SK-N-SH treated with all-trans-retinoic acid at 6 μM for 48 hours (cell line): ENCODE data around the gene OBSCN.

ENCODE experiments used
- ATAC-seq: fragments of 200-7000 bp; cut with Tn5 transposase; 3 replicates; pipeline ENCODE4 v1.9.1; 2020; ENCODE audit warnings: mild to moderate bottlenecking, moderate library complexity
- ARNTL ChIP-seq: fragments of 450-650 bp; formaldehyde crosslinking; IDR thresholded peaks from 2 replicates; pipeline ENCODE4 v1.5.0; 2020; ENCODE audit warnings: low read depth, mild to moderate bottlenecking, moderate library complexity, borderline replicate concordance
- BACH2 ChIP-seq: fragments of 250-450 bp; sonication (Bioruptor Pico); IDR thresholded peaks from 2 replicates; pipeline ENCODE4 v1.9.0; 2021; ENCODE audit warnings: mild to moderate bottlenecking, borderline replicate concordance
- ESRRG ChIP-seq: fragments of 250-450 bp; sonication (Bioruptor Pico); IDR thresholded peaks from 2 replicates; pipeline ENCODE4 v1.6.1; 2021; ENCODE audit warnings: mild to moderate bottlenecking
- GLIS3 ChIP-seq: fragments of 250-450 bp; sonication (Bioruptor Pico); IDR thresholded peaks from 2 replicates; pipeline ENCODE4 v1.5.0; 2020; ENCODE audit warnings: mild to moderate bottlenecking, moderate library complexity
- ISL1 ChIP-seq: fragments of 250-450 bp; sonication (Bioruptor Pico); IDR thresholded peaks from 2 replicates; pipeline ENCODE4 v2.1.2; 2022; ENCODE audit warnings: mild to moderate bottlenecking, moderate library complexity
- OSR1 ChIP-seq: fragments of 250-450 bp; sonication (Bioruptor Pico); IDR thresholded peaks from 2 replicates; pipeline ENCODE4 v1.8.0; 2022; ENCODE audit warnings: moderate library complexity, mild to moderate bottlenecking, inconsistent platforms
- PPARA ChIP-seq: fragments of 250-450 bp; sonication (Bioruptor Pico); IDR thresholded peaks from 2 replicates; pipeline ENCODE4 v1.5.0; 2020; ENCODE audit warnings: mild to moderate bottlenecking, borderline replicate concordance
- RARB ChIP-seq: fragments of 250-450 bp; sonication (Bioruptor Pico); IDR thresholded peaks from 2 replicates; pipeline ENCODE4 v1.8.0; 2021; ENCODE audit warnings: mild to moderate bottlenecking, moderate library complexity
- SNAI2 ChIP-seq: fragments of 250-450 bp; sonication (Bioruptor Pico); IDR thresholded peaks from 2 replicates; pipeline ENCODE4 v1.5.0; 2020; ENCODE audit warnings: mild to moderate bottlenecking, moderate library complexity
- TCF4 ChIP-seq: fragments of 250-450 bp; sonication (Bioruptor Pico); IDR thresholded peaks from 2 replicates; pipeline ENCODE4 v1.8.0; 2021; ENCODE audit warnings: mild to moderate bottlenecking, moderate library complexity, borderline replicate concordance
- TOX ChIP-seq: fragments of 250-450 bp; sonication (Bioruptor Pico); IDR thresholded peaks from 2 replicates; pipeline ENCODE4 v1.8.0; 2021; ENCODE audit warnings: mild to moderate bottlenecking, moderate library complexity, borderline replicate concordance
- ZC3H10 ChIP-seq: fragments of 250-450 bp; sonication (Bioruptor Pico); IDR thresholded peaks from 2 replicates; pipeline ENCODE4 v1.5.1; 2021; ENCODE audit warnings: mild to moderate bottlenecking, moderate library complexity
- ZFP3 ChIP-seq: fragments of 250-450 bp; sonication (Bioruptor Pico); IDR thresholded peaks from 2 replicates; pipeline ENCODE4 v1.5.0; 2020; ENCODE audit warnings: mild to moderate bottlenecking, moderate library complexity
- ZNF565 ChIP-seq: fragments of 450-650 bp; formaldehyde crosslinking; conservative IDR thresholded peaks from 2 replicates; pipeline ENCODE4 v1.5.0; 2020; ENCODE audit warnings: low read depth, mild to moderate bottlenecking, moderate library complexity
- ZNF70 ChIP-seq: fragments of 450-650 bp; formaldehyde crosslinking; IDR thresholded peaks from 2 replicates; pipeline ENCODE4 v1.5.0; 2020; ENCODE audit warnings: mild to moderate bottlenecking, moderate library complexity
- ZNF8 ChIP-seq: fragments of 450-650 bp; formaldehyde crosslinking; IDR thresholded peaks from 2 replicates; pipeline ENCODE4 v1.5.0; 2020; ENCODE audit warnings: mild to moderate bottlenecking, moderate library complexity
- TF ChIP-seq, protein P1 (sequence below): fragments of 250-450 bp; sonication (Bioruptor Pico); IDR thresholded peaks from 2 replicates; pipeline ENCODE4 v1.8.0; 2021; ENCODE audit warnings: low read depth, mild to moderate bottlenecking, moderate library complexity, borderline replicate concordance
- TF ChIP-seq, protein P2 (sequence below): fragments of 250-450 bp; sonication (Bioruptor Pico); IDR thresholded peaks from 2 replicates; pipeline ENCODE4 v1.5.1; 2020; ENCODE audit warnings: low read depth, mild to moderate bottlenecking, moderate library complexity
- TF ChIP-seq, protein P3 (sequence below): fragments of 250-450 bp; sonication (Bioruptor Pico); IDR thresholded peaks from 2 replicates; pipeline ENCODE4 v1.5.0; 2020; ENCODE audit warnings: mild to moderate bottlenecking, moderate library complexity
- TF ChIP-seq, protein P4 (sequence below): fragments of 250-450 bp; sonication (Bioruptor Pico); IDR thresholded peaks from 2 replicates; pipeline ENCODE4 v1.5.1; 2021; ENCODE audit warnings: mild to moderate bottlenecking, moderate library complexity
- TF ChIP-seq, protein P5 (sequence below): fragments of 250-450 bp; sonication (Bioruptor Pico); IDR thresholded peaks from 2 replicates; pipeline ENCODE4 v1.8.0; 2020; ENCODE audit warnings: mild to moderate bottlenecking, moderate library complexity, borderline replicate concordance

Gene OBSCN

DNA sequence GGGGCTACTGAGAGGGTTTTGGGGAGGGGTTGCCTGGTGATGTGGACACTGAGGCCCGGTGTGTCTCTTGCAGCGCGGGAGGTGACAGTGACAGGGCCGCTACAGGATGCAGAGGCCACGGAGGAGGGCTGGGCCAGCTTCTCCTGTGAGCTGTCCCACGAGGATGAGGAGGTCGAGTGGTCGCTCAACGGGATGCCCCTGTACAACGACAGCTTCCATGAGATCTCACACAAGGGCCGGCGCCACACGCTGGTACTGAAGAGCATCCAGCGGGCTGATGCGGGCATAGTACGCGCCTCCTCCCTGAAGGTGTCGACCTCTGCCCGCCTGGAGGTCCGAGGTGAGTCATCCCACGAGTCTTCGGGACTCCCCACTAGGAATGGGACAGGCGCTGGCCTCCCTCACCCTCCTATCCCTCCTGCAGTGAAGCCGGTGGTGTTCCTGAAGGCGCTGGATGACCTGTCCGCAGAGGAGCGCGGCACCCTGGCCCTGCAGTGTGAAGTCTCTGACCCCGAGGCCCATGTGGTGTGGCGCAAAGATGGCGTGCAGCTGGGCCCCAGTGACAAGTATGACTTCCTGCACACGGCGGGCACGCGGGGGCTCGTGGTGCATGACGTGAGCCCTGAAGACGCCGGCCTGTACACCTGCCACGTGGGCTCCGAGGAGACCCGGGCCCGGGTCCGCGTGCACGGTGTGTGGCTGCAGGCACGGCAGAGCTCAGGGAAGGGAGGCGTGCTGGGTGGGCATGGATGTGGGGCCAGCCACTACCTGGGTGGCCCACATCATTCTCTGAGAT lies 72.5 kb downstream of the OBSCN start:
- ATAC-seq: no peak
- TF ChIP-seq PPARA: no peak
- TF ChIP-seq ZNF70 (CRISPR knock-in tag): no peak
- no peak for TF ChIP-seq TCF4 (CRISPR knock-in tag)
- TF ChIP-seq ZFP3: no peak
- TF ChIP-seq RARB (CRISPR knock-in tag): no peak
- no peak for TF ChIP-seq OSR1 (CRISPR knock-in tag)
- TF ChIP-seq ARNTL: no peak
- TF ChIP-seq ZNF565 (CRISPR knock-in tag): no peak
- TF ChIP-seq, protein P1, sequence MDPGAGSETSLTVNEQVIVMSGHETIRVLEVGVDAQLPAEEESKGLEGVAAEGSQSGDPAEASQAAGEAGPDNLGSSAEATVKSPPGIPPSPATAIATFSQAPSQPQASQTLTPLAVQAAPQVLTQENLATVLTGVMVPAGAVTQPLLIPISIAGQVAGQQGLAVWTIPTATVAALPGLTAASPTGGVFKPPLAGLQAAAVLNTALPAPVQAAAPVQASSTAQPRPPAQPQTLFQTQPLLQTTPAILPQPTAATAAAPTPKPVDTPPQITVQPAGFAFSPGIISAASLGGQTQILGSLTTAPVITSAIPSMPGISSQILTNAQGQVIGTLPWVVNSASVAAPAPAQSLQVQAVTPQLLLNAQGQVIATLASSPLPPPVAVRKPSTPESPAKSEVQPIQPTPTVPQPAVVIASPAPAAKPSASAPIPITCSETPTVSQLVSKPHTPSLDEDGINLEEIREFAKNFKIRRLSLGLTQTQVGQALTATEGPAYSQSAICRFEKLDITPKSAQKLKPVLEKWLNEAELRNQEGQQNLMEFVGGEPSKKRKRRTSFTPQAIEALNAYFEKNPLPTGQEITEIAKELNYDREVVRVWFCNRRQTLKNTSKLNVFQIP (CRISPR knock-in tag): no peak
- TF ChIP-seq, protein P2, sequence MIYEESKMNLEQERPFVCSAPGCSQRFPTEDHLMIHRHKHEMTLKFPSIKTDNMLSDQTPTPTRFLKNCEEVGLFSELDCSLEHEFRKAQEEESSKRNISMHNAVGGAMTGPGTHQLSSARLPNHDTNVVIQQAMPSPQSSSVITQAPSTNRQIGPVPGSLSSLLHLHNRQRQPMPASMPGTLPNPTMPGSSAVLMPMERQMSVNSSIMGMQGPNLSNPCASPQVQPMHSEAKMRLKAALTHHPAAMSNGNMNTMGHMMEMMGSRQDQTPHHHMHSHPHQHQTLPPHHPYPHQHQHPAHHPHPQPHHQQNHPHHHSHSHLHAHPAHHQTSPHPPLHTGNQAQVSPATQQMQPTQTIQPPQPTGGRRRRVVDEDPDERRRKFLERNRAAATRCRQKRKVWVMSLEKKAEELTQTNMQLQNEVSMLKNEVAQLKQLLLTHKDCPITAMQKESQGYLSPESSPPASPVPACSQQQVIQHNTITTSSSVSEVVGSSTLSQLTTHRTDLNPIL (CRISPR knock-in tag): no peak
- TF ChIP-seq, protein P3, sequence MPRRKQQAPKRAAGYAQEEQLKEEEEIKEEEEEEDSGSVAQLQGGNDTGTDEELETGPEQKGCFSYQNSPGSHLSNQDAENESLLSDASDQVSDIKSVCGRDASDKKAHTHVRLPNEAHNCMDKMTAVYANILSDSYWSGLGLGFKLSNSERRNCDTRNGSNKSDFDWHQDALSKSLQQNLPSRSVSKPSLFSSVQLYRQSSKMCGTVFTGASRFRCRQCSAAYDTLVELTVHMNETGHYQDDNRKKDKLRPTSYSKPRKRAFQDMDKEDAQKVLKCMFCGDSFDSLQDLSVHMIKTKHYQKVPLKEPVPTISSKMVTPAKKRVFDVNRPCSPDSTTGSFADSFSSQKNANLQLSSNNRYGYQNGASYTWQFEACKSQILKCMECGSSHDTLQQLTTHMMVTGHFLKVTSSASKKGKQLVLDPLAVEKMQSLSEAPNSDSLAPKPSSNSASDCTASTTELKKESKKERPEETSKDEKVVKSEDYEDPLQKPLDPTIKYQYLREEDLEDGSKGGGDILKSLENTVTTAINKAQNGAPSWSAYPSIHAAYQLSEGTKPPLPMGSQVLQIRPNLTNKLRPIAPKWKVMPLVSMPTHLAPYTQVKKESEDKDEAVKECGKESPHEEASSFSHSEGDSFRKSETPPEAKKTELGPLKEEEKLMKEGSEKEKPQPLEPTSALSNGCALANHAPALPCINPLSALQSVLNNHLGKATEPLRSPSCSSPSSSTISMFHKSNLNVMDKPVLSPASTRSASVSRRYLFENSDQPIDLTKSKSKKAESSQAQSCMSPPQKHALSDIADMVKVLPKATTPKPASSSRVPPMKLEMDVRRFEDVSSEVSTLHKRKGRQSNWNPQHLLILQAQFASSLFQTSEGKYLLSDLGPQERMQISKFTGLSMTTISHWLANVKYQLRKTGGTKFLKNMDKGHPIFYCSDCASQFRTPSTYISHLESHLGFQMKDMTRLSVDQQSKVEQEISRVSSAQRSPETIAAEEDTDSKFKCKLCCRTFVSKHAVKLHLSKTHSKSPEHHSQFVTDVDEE (CRISPR knock-in tag): no peak
- no peak for TF ChIP-seq ZC3H10
- TF ChIP-seq SNAI2 (CRISPR knock-in tag): no peak
- TF ChIP-seq, protein P4, sequence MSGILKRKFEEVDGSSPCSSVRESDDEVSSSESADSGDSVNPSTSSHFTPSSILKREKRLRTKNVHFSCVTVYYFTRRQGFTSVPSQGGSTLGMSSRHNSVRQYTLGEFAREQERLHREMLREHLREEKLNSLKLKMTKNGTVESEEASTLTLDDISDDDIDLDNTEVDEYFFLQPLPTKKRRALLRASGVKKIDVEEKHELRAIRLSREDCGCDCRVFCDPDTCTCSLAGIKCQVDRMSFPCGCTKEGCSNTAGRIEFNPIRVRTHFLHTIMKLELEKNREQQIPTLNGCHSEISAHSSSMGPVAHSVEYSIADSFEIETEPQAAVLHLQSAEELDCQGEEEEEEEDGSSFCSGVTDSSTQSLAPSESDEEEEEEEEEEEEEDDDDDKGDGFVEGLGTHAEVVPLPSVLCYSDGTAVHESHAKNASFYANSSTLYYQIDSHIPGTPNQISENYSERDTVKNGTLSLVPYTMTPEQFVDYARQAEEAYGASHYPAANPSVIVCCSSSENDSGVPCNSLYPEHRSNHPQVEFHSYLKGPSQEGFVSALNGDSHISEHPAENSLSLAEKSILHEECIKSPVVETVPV (CRISPR knock-in tag): no peak
- TF ChIP-seq, protein P5, sequence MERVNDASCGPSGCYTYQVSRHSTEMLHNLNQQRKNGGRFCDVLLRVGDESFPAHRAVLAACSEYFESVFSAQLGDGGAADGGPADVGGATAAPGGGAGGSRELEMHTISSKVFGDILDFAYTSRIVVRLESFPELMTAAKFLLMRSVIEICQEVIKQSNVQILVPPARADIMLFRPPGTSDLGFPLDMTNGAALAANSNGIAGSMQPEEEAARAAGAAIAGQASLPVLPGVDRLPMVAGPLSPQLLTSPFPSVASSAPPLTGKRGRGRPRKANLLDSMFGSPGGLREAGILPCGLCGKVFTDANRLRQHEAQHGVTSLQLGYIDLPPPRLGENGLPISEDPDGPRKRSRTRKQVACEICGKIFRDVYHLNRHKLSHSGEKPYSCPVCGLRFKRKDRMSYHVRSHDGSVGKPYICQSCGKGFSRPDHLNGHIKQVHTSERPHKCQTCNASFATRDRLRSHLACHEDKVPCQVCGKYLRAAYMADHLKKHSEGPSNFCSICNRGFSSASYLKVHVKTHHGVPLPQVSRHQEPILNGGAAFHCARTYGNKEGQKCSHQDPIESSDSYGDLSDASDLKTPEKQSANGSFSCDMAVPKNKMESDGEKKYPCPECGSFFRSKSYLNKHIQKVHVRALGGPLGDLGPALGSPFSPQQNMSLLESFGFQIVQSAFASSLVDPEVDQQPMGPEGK (CRISPR knock-in tag): no peak
- no peak for TF ChIP-seq GLIS3 (CRISPR knock-in tag)
- no peak for TF ChIP-seq ZNF8 (CRISPR knock-in tag)
- TF ChIP-seq BACH2 (CRISPR knock-in tag): no peak

DNA sequence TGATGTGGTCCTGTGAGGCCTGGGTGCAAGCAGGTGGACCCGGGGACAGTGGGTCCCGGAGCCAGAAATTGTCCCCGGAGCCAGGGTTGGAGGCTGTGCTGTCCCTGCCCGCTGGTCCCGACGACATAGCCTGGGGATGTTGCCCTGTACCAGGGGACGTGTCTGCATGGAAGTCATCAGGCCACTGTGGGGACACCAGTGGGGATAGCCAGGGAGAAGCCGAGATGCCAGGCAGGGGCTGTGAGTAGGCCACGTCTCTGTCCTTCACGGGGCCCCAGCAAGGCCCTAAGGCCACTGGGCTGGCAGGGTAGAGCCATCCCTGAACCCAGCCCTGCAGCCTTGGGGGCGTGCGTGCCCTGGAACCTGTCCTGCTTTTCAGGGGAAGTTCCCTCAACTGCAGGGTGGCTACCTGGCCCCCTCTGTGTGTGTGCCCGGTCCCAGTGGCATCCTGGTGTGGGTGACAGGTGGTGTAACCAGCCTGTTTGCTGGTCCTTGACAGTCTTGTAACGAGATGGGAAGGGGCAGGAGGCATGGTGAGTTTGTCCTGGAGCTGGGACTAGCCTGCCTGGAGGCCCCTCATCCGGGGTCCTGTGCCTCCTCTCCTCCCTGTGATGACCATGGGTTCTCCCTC lies 73.2 kb downstream of the OBSCN start:
- no peak for ATAC-seq
- TF ChIP-seq ZNF565 (CRISPR knock-in tag) (no peak), ISL1 (CRISPR knock-in tag) (no peak), SNAI2 (CRISPR knock-in tag) (no peak), ESRRG (CRISPR knock-in tag) (no peak), ZFP3 (no peak), ARNTL (no peak), TOX (CRISPR knock-in tag) (no peak), RARB (CRISPR knock-in tag) (no peak), GLIS3 (CRISPR knock-in tag) (no peak), ZNF70 (CRISPR knock-in tag) (no peak), PPARA (no peak)
- TF ChIP-seq, protein P2 (CRISPR knock-in tag): no peak
- TF ChIP-seq, protein P1 (CRISPR knock-in tag): no peak
- TF ChIP-seq, protein P3 (CRISPR knock-in tag): no peak
